Measurements from ENCODE around the gene EBF4.

EBF4 gene

DNA sequence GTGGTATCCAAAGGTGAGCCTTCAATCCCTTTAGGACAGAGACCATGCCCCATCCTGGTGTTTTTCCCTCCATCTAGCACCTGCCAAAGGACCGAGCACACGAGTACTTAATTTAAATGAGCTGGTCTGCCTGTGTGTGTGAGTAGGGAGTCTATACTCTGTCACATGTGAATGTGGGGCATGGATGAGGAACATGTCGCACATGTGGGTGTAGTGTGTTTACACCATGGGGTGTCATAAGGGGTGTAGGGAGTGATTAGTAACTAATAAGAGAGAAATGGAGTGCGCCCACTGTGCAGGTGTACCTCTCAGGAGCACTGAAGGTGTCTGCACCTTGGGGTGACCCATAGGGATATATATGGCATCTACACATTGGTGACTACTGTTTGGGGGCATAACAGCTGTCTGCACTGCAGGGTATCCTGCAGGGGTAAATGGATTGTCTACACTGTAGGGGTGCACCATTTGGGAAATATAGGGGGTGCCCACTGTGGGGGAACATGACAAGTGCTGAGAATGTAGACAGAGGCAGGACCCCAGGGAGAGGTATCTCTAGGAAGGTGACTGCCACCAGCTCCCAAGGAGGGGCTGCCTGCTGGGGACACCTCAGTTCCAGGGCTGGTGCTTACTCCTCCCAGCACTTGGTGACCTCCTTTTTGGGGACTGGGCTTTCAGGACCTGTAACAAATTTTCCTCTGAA, 53.5 kb downstream of the EBF4 start:
- no peak for DNase-seq

DNA sequence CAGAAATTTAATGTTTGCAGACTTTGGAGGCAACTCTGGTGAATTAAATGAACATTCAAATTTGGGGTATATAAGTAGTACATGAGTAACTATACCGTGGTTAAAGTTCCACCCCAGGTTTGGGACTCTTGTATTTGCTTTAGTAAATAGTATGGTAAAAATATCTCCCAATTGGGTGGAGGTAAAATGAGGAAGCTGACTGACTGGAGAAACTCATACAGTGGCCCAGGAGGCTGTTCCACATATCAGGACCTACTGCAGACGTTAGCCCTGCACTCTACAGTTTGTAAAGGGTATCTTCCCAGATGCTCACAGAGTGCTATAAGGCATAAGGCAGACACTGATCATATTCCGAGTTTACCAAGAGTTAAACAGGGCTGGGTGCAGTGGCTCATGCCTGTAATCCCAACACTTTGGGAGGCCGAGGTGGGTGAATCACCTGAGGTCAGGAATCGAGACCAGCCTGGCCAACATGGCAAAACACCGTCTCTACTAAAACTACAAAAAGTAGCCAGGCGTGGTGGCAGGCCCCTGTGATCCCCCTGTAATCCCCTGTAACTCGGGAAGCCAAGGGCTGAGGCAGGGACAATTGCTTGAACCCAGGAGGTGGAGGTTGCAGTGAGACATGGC, 54.2 kb downstream of the EBF4 start:
- DNase-seq = no peak

DNA sequence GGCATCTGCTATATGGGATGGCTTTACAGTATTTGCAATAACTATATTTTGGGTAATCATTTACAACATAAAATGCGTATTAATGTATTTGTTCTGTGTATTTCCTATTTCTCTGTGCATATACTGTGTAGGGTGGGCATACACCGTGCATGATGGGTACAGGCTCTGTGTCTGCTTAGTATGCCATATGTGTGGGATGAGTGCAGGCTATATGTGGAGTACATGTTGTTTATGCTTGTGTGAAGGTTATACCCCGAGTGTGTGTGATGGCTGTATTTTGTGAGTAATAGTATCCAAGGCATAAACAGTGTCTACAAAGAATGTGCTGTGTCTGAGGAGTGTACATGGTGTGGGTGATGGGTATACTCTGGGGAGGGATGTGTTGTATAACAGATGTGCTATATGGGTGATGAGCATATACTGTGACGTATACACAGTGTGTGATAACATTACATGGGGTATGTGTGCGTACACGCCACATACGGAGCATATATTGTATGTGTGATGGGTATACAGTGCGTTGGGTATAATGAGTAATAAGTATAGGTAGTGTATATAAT, 55.2 kb downstream of the EBF4 start:
- DNase-seq = no peak

DNA sequence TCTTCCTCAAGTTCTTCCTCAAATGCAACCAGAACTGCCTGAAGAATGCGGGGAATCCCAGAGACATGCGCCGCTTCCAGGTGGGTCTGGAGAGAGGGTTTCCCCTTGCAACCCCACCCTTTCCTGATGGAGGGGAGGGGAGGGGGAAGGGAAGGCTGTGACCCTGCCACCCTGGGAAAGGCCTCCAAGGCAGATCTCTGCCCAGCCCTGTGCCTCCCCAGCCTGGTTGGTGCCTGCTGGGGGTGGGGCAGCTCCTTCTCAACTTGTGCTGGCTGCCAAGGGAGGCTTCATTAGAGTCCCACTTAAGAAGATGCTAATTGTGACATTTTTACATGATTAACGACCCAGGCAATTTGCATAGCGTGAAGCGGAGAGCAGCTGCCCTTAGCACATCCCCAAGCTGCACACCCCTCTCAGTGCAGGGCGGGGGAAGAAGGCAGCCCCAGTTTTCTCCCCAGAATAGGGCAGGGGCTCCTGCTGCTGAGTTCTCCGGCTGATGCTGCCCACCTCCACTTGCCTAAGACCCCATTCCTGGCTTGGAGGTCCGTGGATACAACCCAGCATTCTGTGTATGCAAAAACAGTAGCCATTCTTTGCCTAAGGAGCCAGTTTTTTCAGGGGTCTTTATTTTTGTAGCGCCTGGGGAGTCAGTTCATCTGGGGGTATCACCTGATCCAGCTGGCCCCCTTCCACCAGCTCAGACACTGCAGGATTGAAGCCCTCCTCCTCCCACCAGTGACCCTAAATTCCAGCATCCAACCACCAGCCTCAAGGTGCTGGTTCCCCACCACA, 56.2 kb downstream of the EBF4 start:
- DNase-seq = no peak

DNA sequence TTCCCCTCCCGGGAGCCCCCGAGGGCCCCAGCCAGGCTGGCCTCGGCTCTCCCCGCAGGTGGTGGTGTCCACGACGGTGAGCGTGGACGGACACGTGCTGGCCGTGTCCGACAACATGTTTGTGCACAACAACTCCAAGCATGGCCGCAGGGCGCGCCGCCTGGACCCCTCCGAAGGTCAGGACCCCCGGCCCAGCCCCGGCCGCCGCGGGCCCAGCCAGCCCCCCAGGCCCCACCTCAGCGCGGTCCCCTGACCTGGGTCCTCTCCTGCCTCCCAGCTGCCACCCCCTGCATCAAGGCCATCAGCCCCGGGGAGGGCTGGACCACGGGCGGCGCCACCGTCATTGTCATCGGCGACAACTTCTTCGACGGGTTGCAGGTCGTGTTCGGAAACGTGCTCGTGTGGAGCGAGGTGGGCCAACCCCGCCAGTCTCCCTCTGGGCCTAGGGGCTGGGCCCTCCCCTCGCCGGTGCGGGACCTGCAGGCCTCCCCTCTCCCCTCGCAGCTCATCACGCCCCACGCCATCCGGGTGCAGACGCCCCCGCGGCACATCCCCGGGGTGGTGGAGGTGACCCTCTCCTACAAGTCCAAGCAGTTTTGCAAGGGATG, 56.9 kb downstream of the EBF4 start:
- no peak for DNase-seq

DNA sequence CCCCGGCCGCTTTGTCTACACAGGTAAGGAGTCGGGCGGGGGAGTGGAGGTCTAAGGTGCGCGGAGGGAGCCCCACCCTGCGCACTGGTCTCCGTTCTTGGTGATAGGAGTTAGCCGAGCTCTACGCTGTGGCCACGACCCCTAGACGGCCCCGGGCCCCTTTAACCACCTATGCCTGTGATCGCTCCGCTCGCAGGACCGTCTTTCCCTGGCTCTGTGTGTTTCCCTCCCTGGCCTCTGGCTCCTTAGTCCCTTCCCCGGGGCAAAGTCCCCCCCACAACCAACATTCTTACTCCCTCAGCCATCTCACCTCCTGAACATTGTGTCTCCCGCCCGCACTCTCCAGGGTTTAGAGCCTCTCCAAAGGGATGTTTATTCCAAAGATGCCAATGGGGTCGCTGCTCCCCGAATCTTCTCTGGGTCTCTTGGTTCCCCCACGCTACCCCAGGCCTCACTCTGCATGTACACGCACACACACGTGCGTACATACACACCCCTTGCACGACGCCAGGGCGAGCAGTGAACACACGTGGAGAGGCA, 57.4 kb downstream of the EBF4 start:
- no peak for DNase-seq

DNA sequence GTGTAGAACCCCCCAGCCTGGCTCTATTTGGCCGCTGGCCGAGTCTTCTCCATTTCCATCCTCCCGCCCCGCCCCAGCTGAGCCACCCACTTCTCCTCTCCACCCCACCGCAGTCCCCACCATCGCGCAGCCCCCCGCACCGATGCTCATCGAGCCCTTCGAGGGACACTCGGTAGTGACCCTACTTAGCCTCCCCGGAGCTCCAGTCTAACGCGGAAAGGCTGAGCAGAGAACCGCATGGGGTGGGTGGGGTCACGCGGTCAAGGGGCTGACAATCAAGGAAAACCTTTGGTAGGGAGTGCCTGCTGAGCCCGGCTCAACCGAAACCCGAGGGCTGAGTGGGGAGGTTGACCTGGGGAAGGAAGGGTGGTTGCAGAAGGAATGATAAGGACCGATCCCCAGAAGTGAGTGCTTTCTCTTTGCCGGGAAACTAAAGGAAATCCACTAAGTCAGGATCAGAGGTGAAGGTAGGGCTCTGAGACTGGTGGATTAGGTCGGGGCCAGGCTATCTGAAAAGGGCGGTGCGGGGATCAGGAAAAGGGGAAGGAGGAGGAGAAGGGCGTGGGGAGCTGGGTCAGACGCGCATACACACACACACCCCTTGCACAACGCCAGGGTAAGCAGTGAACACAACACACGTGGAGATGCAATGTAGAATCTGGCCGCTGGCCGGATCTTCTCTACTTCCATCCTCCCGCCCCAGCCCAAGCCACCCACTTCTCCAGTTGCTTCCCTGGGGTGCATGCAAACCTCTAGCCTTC, 58.1 kb downstream of the EBF4 start:
- DNase-seq = no peak

DNA sequence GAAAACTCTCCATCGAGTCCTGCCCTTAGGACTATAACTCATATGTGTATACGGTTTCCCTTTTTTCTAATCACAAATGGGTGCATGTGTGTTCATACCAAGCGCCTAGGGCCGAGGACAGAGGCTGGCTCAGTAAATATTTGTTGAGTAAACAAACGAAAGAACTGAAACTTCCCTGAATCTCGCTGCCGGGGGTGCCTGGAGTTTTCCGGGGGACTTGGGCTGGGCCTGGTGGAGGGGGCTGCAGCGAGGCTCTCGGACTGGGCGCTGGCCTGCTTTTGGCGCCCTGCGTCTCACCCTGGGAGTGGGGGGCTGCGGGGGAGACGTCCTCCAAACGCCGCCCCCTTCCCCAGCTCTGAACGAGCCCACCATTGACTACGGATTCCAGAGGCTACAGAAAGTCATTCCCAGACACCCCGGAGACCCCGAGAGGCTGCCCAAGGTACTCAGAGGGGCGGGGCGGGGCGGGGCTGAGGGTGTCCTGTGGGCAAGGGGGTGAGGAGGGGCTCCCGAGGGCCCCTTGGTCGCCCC, 58.8 kb downstream of the EBF4 start:
- no peak for DNase-seq

DNA sequence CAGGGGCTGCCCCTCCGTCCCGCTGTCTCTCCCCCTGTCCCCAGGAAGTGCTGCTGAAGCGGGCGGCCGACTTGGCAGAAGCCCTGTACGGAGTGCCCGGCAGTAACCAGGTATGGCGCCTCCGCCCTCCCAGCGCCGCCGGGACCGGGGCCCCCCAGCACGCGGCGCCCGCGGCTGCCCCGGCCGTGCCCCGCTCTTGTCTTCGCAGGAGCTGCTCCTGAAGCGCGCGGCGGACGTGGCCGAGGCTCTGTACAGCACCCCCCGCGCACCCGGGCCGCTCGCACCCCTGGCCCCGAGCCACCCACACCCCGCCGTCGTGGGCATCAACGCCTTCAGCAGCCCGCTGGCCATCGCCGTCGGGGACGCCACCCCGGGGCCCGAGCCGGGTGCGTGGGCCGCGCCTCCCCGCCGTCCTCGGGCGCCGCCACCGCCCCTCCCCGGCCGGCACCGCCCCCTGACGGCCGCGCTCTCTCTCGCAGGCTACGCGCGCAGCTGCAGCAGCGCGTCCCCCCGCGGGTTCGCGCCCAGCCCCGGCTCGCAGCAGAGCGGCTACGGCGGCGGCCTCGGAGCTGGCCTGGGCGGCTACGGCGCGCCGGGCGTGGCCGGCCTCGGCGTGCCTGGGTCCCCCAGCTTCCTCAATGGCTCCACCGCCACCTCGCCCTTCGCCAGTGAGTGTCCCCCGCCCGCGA, 59.4 kb downstream of the EBF4 start:
- peak; percentile 44 for DNase-seq

DNA sequence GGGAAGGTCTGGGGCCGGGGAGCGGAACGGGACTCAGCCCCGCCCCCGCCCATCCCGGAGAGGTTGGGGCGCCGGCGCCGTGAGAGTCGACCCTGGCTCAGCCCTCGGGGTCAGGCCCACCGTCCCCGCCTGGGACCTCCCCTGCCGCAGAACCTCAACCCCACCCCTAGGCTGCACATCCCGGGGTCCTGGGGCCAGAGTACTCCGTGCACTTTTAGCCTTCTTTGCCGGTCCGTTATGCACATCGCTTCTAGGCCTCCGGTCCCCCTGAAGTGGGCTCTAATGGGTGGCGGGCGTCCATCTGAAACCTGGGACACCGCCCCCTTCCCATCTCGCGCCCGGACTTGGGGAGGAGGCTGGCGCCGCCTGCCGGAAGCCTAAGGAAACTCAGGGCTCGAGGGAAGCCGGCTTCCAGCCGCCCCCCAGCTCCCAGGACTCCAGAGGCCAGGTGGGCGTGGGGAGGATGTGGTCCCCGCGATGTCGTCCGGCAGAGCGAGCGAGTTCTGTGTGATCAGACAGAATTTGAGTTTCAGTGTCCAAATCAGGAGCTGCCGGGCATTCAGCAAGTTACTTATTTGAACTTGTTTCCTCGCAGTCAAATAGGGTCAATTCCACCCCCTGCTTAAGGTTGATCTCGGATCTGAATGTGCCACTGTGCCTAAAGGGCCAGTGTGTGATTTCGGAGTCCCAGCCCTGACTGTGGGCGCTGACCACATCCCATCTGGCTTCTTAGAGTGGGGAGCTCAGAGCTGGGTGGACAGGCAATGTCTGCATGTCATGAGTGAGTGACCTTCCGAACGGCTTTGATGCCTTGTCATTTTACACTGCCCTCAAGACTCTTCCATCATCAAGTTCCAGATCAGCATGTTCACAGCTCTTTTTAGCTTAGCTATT, 60.2 kb downstream of the EBF4 start:
- peak; percentile 24 for DNase-seq

DNA sequence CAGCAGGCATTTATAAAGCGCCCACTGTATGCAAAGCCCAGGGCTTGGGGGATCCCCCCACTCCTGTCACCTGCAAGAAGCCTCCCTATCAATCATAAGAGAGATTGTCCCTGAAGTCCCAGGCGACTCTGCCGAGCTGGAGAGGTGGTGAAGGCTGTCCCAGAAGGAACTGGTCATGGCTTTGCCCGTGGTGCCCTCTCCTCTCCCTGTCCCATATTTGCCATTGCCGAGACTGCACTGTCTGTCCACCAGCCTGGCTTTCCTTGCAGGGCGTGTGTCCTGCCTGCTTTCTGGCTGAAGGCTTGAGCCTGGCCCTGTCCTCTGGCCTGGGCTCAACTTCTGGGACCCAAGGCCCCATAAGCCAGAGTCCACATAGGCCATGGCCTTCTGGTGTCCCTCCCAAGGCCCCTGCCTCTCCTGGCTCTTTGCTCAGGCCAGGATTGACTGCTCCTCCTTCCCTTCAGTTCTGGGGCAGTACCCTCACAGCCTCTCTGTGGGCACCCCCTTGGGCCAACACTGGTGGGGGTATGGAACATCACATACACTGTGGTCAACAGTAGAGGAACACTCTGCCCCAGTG, 61.0 kb downstream of the EBF4 start:
- no peak for DNase-seq

DNA sequence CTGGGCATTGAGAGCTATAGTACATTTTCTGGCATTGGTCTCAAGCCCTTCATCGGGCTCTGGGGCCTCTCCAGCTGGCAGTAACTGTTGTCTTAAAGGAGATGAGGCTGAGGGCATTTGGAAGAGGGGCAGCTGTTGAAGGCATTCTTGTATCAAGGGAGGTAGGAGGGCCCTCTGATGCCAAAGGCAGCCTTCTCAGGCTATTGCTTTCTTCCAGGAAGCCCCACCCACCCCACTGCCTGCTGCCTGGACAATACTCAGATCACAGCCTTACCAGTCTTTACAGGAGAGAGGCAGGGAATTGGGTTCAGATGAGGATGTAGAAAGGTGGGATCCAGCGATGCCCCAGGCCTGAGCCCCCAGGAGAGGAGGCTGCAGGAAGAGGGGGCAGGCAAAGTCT, 61.8 kb downstream of the EBF4 start:
- DNase-seq = no peak

DNA sequence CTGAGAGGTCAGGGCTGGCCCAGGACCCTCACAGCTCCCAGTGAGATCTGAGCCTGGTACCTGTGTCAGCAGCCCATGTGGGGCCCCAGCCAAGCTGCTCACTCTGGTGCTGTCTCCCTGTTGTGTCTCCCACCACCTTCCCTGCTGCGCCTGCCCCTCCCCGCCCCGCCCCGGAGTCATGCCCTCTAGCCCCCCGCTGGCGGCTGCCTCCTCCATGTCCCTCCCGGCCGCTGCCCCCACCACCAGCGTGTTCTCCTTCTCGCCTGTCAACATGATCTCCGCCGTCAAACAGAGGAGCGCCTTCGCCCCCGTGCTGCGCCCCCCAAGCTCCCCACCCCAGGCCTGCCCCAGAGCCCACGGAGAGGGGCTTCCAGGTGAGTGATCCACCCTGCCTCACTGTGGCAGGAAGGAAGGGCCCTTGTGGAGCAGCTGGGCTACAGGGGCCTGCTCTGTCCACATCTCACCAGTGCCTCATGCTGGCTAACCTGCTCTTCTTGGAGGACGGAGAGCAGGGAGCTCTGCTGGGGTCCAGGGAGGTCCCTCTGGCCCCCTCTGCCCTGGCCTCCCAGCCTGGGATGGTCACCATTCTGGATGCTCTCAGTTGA, 63.0 kb downstream of the EBF4 start:
- DNase-seq = no peak

DNA sequence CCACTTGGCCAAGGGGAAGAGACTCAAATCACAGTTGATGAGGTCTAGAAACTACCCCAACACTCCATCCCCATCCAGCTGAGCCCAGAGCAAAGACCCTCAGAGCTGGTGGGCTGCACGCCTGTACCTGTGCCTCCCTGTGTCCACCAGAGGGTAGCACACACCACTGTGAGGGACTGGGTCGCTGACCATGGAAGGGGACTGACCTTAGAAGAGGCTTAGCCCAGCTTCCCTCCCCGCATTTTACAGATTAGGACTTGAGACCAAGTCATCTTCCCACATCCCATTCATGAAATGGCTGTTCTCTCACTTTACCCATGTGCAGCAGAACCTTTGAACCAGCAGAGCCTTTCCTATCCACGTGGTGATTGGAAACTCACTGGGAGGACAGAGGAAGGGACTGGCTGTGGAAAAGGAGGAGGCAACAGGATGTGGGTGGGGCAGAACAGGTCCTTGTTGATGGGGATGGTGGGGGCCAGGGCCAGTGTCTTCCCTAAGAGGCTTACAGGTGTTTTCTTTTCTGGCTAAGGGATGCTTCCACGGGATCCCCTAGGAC, 63.6 kb downstream of the EBF4 start:
- DNase-seq = no peak

DNA sequence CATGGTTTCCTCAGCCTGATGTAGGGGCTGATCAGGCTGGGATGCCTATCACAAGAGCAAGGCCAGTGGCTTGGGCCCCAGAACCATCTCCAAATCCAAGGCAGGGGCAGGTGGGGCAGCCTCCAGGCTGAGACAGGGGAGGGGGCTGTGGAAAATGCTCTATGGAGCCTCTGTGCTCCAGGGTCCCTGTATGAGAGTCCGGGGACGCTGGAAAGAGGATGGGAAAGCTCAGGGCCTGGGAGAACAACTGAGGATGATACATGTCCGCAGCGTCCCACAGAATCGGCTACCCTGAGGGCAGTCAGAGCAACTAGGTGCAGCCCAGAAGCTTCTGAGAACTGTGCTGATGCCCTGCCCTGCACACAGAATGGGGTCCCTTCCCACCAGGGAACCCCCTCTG, 64.4 kb downstream of the EBF4 start:
- no peak for DNase-seq

DNA sequence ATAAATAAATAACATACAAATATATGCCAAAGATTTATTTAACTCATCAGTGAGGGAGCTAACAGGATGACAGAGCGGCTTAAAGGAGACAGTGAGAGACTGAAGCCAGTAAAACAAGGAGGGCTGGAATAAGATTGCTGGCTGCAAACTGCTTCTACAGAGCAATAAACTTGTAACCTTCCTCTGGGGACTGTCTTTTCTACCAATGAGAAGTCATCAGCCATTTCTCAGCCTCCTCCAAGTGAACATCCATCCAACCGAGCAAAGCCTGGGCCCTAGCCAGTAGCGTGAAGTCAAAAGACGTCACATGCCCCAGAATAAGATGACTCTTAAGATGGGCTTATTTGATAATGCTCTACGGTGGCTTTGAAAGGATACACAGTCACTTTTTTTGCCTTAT, 65.4 kb downstream of the EBF4 start:
- no peak for DNase-seq

DNA sequence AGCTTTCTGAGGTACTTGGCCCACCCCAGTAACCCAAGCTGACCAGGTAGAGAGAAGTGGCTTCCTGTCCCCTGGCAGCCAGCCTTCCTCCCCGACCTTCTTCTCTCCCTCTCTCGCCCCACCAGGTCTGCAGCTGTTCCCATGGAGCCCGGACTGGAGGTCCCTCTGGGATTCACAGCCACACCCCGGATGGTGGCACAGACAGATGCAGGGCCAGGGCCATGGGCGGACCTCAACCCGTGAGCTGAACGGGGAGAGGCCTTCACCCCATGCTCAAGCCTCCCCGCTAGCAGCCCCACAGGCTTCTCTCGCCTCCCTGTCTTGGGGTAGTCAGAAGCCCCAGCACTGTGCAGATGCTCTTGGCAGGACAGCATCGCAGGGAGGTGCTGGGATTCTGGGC, 66.6 kb downstream of the EBF4 start:
- DNase-seq = no peak

DNA sequence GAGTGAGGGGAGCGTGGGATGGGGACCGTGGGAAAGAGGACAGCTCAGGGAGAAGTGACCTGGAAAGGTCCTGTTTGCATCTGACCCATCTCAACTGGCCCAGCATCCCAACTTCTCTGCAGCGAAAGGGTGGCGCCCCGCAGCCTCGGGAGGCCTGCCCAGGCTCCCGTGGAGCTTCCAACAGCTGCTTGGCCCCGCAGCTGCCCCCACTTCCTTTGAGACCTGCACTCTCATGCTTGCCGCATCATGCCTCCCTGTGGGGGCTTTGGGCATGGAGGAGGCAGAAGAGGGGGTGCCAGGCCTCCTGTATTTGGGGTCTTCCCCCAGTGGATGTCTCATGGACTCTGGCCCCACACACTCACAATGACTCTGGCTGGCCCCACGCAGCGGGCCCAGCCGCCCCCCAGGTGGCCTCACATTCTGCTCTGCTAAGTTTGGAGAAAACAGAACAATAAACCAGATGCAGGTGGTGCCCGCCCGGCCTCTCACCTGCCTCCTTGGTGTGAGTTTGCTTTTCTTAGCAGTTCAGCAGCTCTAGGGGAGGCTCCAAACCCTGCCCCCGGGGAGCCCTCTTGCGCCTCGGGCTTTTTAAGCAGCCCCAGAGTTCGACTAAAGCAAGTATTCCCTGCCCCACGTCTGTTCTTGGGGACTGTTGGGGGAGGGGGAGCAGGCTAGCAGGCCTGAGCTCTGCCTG, 67.2 kb downstream of the EBF4 start:
- no peak for DNase-seq

Measured in activated effector memory CD4-positive, alpha-beta T cell treated with Interleukin-2 at 50 U/mL for 16 hours (primary cell).